HL-60 (cell line): Measurements from ENCODE around the gene ABCG4.

Experiments
- DNase-seq, 2 experiments: peaks; one replicate each; pipeline ENCODE4 v3.0.0-alpha.2; 2010 to 2020; ENCODE audit warnings: low read depth in 1 of 2, low spot score in 1 of 2
- H3K27ac ChIP-seq: fragments of 250-450 bp; sonication (Bioruptor Pico); replicated peaks from 2 replicates; pipeline ENCODE4 v1.5.1; 2020; ENCODE audit warnings: mild to moderate bottlenecking, moderate library complexity
- H3K27me3 ChIP-seq: fragments of 250-450 bp; sonication (Bioruptor Pico); 2 replicates; pipeline ENCODE4 v1.5.1; 2021; ENCODE audit warnings: mild to moderate bottlenecking, moderate library complexity; ENCODE audit not compliant: insufficient read depth, poor library complexity, severe bottlenecking
- H3K4me3 ChIP-seq: replicated peaks from 2 replicates; pipeline ENCODE4 v1.5.1; 2011; ENCODE audit warnings: mild to moderate bottlenecking, control low read depth, low read length; ENCODE audit not compliant: insufficient read depth
- CTCF ChIP-seq: IDR thresholded peaks from one replicate; pipeline ENCODE4 v1.5.1; 2011; ENCODE audit warnings: low read length, control low read depth, inconsistent platforms; ENCODE audit not compliant: insufficient read depth
- GABPA ChIP-seq: IDR thresholded peaks from 2 replicates; pipeline ENCODE4 v1.6.1; 2012; ENCODE audit warnings: low read depth
- POLR2AphosphoS5 ChIP-seq: IDR thresholded peaks from 2 replicates; pipeline ENCODE4 v1.6.1; 2012; ENCODE audit warnings: low read depth
- REST ChIP-seq: IDR thresholded peaks from 2 replicates; pipeline ENCODE4 v1.6.1; 2012; ENCODE audit warnings: low read depth; ENCODE audit not compliant: insufficient replicate concordance
- SPI1 ChIP-seq: IDR thresholded peaks from 2 replicates; pipeline ENCODE4 v1.6.1; 2012; ENCODE audit warnings: low read depth, mild to moderate bottlenecking, borderline replicate concordance

The ABCG4 gene

GRCh38 chr11:119109843-119110242 is 39.0 kb upstream of the ABCG4 start:
- TF ChIP-seq CTCF (no peak), REST (no peak), POLR2AphosphoS5 (no peak), GABPA (no peak), SPI1 (no peak)
- H3K4me3 ChIP-seq = no peak overlapping the region
- DNase-seq = no peak
- no peaks in the 10 kb centered on the region for H3K27me3 ChIP-seq
- no peak overlapping the region for H3K27ac ChIP-seq

GRCh38 chr11:119110439-119110838 is 38.4 kb upstream of the ABCG4 start:
- no peak for TF ChIP-seq POLR2AphosphoS5
- no peak for TF ChIP-seq SPI1
- no peak for TF ChIP-seq GABPA
- H3K4me3 ChIP-seq = no peak overlapping the region
- H3K27me3 ChIP-seq = no peaks in the 10 kb centered on the region
- DNase-seq = no peak
- no peak overlapping the region for H3K27ac ChIP-seq

- TF ChIP-seq CTCF (no peak), REST (no peak), SPI1 (no peak), POLR2AphosphoS5 (no peak), GABPA (no peak)
Observed at GRCh38 chr11:119111361-119111925, 37.4 kb upstream of the ABCG4 start.

GRCh38 chr11:119112314-119113020 is 36.4 kb upstream of the ABCG4 start:
- TF ChIP-seq GABPA = no peak
- no peak for TF ChIP-seq CTCF
- TF ChIP-seq SPI1 = no peak
- no peak for TF ChIP-seq POLR2AphosphoS5
- TF ChIP-seq REST = no peak
- DNase-seq = no peak
- no peak overlapping the region for H3K27ac ChIP-seq
- no peaks in the 10 kb centered on the region for H3K27me3 ChIP-seq
- no peak overlapping the region for H3K4me3 ChIP-seq

More at GRCh38 chr11:119111361-119111925, 37.4 kb upstream of the ABCG4 start:
- no peak overlapping the region for H3K4me3 ChIP-seq
- no peaks in the 10 kb centered on the region for H3K27me3 ChIP-seq
- no peak for DNase-seq
- H3K27ac ChIP-seq = no peak overlapping the region
